ENCODE measurements around the gene KLRD1. TPM values are rescaled to one million over a fixed set of nuclear protein-coding genes. Genes with fewer than 3 reads are reported as not detected.
"Not testable (repeated sequence)": the region's sequence is repeated elsewhere in the genome, so short reads cannot be mapped to it uniquely, and the experiment has no call there.

The KLRD1 gene
- total RNA-seq, 1 donor from 2014 or later = not detected

DNA sequence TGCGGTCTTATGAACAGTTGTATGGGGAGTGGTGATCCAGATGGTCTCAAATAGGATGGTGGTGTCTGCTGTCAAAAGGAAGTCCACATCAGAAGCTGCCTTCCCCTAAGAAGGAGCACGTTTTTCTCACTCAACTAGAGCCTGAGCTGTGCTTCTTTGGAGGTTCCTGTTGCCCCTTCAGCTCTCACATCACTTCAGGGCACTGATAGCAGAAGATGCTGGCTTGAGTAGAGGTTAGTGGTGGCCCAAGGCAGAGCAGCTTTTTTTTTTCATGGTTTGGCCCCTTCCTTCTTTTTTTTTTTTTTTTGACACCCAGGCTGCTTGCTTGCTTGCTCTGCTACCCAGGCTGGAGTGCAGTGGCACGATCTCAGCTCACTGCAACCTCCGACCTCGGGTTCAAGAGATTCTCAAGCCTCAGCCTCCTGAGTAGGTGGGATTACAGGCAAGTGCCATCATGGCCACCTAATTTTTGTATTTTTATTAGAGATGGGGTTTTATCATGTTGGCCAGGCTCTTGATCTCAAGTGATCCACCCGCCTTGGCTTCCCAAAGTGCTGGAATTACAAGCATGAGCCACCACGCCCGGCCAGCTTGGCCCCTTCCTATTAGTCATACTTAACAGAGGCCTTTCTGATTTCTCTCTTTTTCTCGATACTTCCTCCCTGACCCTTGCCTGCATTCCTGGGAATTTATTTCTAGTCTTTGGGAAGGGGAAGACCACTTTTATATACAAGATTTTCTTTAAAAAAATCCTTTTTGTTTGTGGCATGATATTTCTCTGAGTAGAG, 31.6 kb downstream of the KLRD1 start:
- peaks cover 7% of the 10 kb centered on the region for H3K27me3 Mint-ChIP-seq
- H3K4me1 Mint-ChIP-seq (ENCODE audit: unreplicated experiment) = no peaks in the 10 kb centered on the region
- DNase-seq (ENCODE audit: extremely low spot score, unreplicated experiment) = no peak
- no peaks in the 10 kb centered on the region for H3K36me3 Mint-ChIP-seq
- no peaks in the 10 kb centered on the region for H3K9me3 Mint-ChIP-seq
- TF ChIP-seq CTCF (conservative IDR thresholded peaks at IDR 0.05) = no peak
- no peak overlapping the region for H3K4me3 Mint-ChIP-seq
- H3K27ac Mint-ChIP-seq = no peak overlapping the region

- not testable (repeated sequence) for H3K36me3 Mint-ChIP-seq; H3K9me3 Mint-ChIP-seq; H3K4me3 Mint-ChIP-seq; H3K27ac Mint-ChIP-seq; H3K27me3 Mint-ChIP-seq; DNase-seq (ENCODE audit: extremely low spot score, unreplicated experiment); H3K4me1 Mint-ChIP-seq (ENCODE audit: unreplicated experiment)
These were observed 33.3 kb downstream of the KLRD1 start for GRCh38 chr12:10340946-10341345.

DNA sequence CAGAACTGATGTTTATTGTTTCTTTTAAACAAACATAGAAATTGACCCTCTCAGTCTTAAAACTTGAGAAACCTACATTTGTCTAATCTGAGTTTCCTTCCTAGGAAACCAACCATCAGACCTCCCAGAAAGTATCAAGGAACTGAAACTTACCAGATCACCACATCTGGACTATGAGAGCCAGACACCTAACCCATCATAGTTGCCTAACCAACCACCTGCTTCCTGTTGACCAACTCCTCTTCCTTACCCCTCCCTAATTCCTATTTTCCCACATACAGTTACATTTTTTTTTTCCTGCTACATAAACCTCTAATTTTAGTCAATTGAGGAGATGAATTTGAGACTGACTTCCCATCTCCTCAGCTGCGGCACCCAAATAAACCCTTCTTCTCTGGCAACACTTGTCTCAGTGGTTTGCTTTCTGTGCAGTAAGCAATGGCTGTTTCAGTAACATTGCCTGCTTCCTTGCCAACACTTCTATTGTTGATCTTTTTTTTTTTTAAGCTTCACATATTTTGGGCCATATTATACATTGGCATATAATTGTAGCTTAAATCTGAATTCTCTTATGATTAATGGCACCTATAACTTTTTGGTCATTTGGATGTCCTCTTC, 34.3 kb downstream of the KLRD1 start:
- DNase-seq (ENCODE audit: extremely low spot score, unreplicated experiment) = no peak
- Mint-ChIP-seq H3K27ac (no peak overlapping the region), H3K27me3 (no peaks in the 10 kb centered on the region), H3K4me1 (ENCODE audit: unreplicated experiment) (no peaks in the 10 kb centered on the region), H3K36me3 (no peaks in the 10 kb centered on the region), H3K9me3 (no peaks in the 10 kb centered on the region), H3K4me3 (no peak overlapping the region)
- no peak for TF ChIP-seq CTCF (conservative IDR thresholded peaks at IDR 0.05)

DNA sequence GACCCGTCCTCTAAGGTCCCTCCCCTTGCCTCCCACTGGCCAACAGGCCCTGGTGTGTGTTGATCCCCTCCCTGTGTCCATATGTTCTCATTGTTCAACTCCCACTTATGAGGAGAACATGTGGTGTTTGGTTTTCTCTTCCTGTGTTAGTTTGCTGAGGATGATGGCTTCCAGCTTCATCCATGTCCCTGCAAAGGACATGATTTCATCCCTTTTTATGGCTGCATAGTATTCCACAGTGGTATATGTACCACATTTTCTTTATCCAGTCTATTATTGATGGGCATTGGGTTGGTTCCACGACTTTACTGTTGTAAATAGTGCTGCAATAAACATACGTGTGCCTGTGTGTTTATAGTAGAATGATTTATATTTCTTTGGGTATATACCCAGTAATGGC, 43.8 kb downstream of the KLRD1 start:
- not testable (repeated sequence) for H3K4me1 Mint-ChIP-seq (ENCODE audit: unreplicated experiment); DNase-seq (ENCODE audit: extremely low spot score, unreplicated experiment); H3K4me3 Mint-ChIP-seq; H3K36me3 Mint-ChIP-seq; H3K27ac Mint-ChIP-seq; H3K27me3 Mint-ChIP-seq
- H3K9me3 Mint-ChIP-seq = peaks cover 13% of the 10 kb centered on the region

DNA sequence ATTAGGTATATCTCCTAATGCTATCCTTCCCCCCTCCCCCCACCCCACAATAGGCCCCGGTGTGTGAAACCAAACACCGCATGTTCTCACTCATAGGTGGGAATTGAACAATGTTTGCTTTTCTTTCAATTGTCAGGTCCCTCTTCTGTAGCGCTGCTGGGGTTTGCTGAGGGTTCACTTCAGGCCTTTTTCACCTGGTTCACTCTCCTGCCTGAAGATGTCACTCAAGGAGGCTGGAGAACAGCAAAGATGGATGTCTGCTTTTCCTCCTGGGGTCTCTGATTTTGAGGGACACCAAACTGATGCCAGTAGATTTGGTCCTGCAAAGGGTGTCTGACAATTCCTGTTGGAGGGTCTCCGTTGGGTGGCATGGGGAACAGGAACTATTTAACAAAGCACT, 46.4 kb downstream of the KLRD1 start:
- no peak for DNase-seq (ENCODE audit: extremely low spot score, unreplicated experiment)
- Mint-ChIP-seq H3K27ac (no peak overlapping the region), H3K27me3 (peaks cover 3% of the 10 kb centered on the region), H3K9me3 (peaks cover 8% of the 10 kb centered on the region), H3K36me3 (peaks cover 9% of the 10 kb centered on the region), H3K4me1 (ENCODE audit: unreplicated experiment) (no peaks in the 10 kb centered on the region), H3K4me3 (no peak overlapping the region)
- no peak for TF ChIP-seq CTCF (conservative IDR thresholded peaks at IDR 0.05)

- Mint-ChIP-seq H3K36me3 (peaks cover 9% of the 10 kb centered on the region), H3K4me3 (no peak overlapping the region), H3K27me3 (peaks cover 3% of the 10 kb centered on the region), H3K4me1 (ENCODE audit: unreplicated experiment) (no peaks in the 10 kb centered on the region), H3K27ac (no peak overlapping the region), H3K9me3 (peaks cover 8% of the 10 kb centered on the region)
- no peak for DNase-seq (ENCODE audit: extremely low spot score, unreplicated experiment)
- no peak for TF ChIP-seq CTCF (conservative IDR thresholded peaks at IDR 0.05)
These were observed 46.8 kb downstream of the KLRD1 start for GRCh38 chr12:10354502-10354901.

Measured in type B pancreatic cell (in vitro differentiated cells).